Measurements from ENCODE around the gene CLMP.
A peak's percentile ranks its signal among the peaks of the same experiment; 100 is the strongest.
"Not testable (repeated sequence)": the region's sequence is repeated elsewhere in the genome, so short reads cannot be mapped to it uniquely, and the experiment has no call there.

Gene CLMP

GRCh38 chr11:123214940-123215339 is 19.9 kb upstream of the CLMP start:
- Histone ChIP-seq H3K27ac (ENCODE audit: low read depth, low read length) (no peak overlapping the region), H3K4me3 (ENCODE audit: low read depth in 1 of 2, low read length in 2 of 2) (no peak overlapping the region)

DNA sequence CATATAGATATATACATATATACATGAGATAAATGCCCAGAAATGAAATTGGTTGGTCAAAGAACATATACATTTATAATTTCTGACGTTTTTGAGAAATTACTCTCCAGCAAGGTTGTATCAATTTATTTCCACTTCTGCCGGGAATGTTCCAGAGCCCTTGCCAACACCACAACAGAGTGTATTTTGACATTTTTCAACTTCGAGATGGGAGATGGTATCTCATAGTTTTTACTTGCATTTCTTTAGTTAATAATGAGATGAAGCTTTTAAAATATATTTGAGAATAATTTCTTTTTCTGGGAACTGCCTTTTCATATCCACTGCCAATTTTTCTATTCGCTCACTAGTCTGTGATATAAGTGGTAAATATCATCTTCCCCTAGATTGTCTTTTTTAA is 19.3 kb upstream of the CLMP start:
- H3K27me3 ChIP-seq (ENCODE audit: control insufficient read depth in 1 of 2, insufficient read depth in 2 of 2, low read length in 2 of 2), result no peaks in the 10 kb centered on the region
- no peaks in the 10 kb centered on the region for H3K36me3 ChIP-seq (ENCODE audit: insufficient read depth, low read length)
- no peak overlapping the region for H3K27ac ChIP-seq (ENCODE audit: low read depth, low read length)
- no peak overlapping the region for H3K4me3 ChIP-seq (ENCODE audit: low read depth in 1 of 2, low read length in 2 of 2)
- H3K9me3 ChIP-seq (ENCODE audit: low read length), result no peaks in the 10 kb centered on the region
- peaks cover 28% of the 10 kb centered on the region for H3K4me1 ChIP-seq (ENCODE audit: insufficient read depth, low read length)
- H3K9ac ChIP-seq (ENCODE audit: low read length), result no peak overlapping the region

More at GRCh38 chr11:123214940-123215339, 19.9 kb upstream of the CLMP start:
- no peaks in the 10 kb centered on the region for H3K9me3 ChIP-seq (ENCODE audit: low read length)
- H3K9ac ChIP-seq (ENCODE audit: low read length), result no peak overlapping the region
- no peaks in the 10 kb centered on the region for H3K27me3 ChIP-seq (ENCODE audit: control insufficient read depth in 1 of 2, insufficient read depth in 2 of 2, low read length in 2 of 2)
- H3K36me3 ChIP-seq (ENCODE audit: insufficient read depth, low read length), result no peaks in the 10 kb centered on the region
- peaks cover 26% of the 10 kb centered on the region for H3K4me1 ChIP-seq (ENCODE audit: insufficient read depth, low read length)

GRCh38 chr11:123213307-123213771 is 18.3 kb upstream of the CLMP start:
- Histone ChIP-seq H3K27ac (ENCODE audit: low read depth, low read length) (no peak overlapping the region), H3K27me3 (ENCODE audit: control insufficient read depth in 1 of 2, insufficient read depth in 2 of 2, low read length in 2 of 2) (no peaks in the 10 kb centered on the region), H3K9me3 (ENCODE audit: low read length) (no peaks in the 10 kb centered on the region), H3K4me3 (ENCODE audit: low read depth in 1 of 2, low read length in 2 of 2) (no peak overlapping the region), H3K4me1 (ENCODE audit: insufficient read depth, low read length) (peaks cover 19% of the 10 kb centered on the region), H3K9ac (ENCODE audit: low read length) (no peak overlapping the region), H3K36me3 (ENCODE audit: insufficient read depth, low read length) (no peaks in the 10 kb centered on the region)

- Histone ChIP-seq H3K9ac (ENCODE audit: low read length) (no peak overlapping the region), H3K4me1 (ENCODE audit: insufficient read depth, low read length) (peaks cover 19% of the 10 kb centered on the region), H3K27me3 (ENCODE audit: control insufficient read depth in 1 of 2, insufficient read depth in 2 of 2, low read length in 2 of 2) (no peaks in the 10 kb centered on the region), H3K27ac (ENCODE audit: low read depth, low read length) (no peak overlapping the region), H3K36me3 (ENCODE audit: insufficient read depth, low read length) (no peaks in the 10 kb centered on the region), H3K4me3 (ENCODE audit: low read depth in 1 of 2, low read length in 2 of 2) (no peak overlapping the region), H3K9me3 (ENCODE audit: low read length) (no peaks in the 10 kb centered on the region)
These were observed 17.4 kb upstream of the CLMP start for GRCh38 chr11:123212406-123212805.

- Histone ChIP-seq H3K4me3 (ENCODE audit: low read depth in 1 of 2, low read length in 2 of 2) (no peak overlapping the region), H3K27ac (ENCODE audit: low read depth, low read length) (no peak overlapping the region), H3K27me3 (ENCODE audit: control insufficient read depth in 1 of 2, insufficient read depth in 2 of 2, low read length in 2 of 2) (no peaks in the 10 kb centered on the region), H3K9me3 (ENCODE audit: low read length) (no peaks in the 10 kb centered on the region), H3K9ac (ENCODE audit: low read length) (no peak overlapping the region), H3K36me3 (ENCODE audit: insufficient read depth, low read length) (no peaks in the 10 kb centered on the region), H3K4me1 (ENCODE audit: insufficient read depth, low read length) (peaks cover 23% of the 10 kb centered on the region)
These were observed 16.9 kb upstream of the CLMP start for GRCh38 chr11:123211981-123212380.

DNA sequence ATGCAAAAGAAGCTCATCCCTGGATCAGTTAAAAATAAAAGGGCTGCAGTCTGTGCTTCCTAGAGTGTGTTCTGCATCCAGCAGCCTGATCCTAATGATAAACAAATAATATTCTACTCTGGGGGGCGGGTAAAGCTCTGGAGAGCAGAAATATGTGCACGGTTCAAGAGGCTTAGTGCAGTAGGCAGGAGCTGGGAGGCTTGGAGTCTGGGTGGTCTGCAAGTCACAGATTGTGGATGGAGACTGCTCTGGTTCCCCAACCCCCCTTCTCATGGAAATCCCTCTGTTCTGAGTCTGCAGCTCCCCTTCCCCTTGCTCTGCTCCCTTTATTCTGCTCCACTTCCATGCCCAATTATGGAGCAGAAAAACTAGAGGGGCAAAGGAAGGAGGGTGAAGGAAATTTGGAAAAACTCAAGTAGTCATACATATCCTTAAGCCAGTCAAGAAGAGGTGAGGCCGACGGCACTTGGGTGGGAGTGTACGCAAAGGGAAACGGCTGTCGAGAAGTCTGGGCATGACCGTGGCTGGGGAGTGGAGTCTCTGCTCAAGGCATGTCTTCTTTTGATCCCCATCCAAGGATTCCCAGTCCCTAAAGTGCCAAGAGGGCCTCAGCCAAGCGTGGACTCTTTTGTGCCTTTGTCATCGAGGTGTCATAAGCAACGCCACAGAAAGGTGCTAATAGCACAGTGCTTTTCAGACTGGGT is 16.3 kb upstream of the CLMP start:
- H3K27ac ChIP-seq (ENCODE audit: low read depth, low read length), result peak overlapping the region; percentile 54
- H3K9ac ChIP-seq (ENCODE audit: low read length), result no peak overlapping the region
- no peaks in the 10 kb centered on the region for H3K27me3 ChIP-seq (ENCODE audit: control insufficient read depth in 1 of 2, insufficient read depth in 2 of 2, low read length in 2 of 2)
- no peaks in the 10 kb centered on the region for H3K36me3 ChIP-seq (ENCODE audit: insufficient read depth, low read length)
- H3K9me3 ChIP-seq (ENCODE audit: low read length), result no peaks in the 10 kb centered on the region
- H3K4me3 ChIP-seq (ENCODE audit: low read depth in 1 of 2, low read length in 2 of 2), result no peak overlapping the region
- peaks cover 30% of the 10 kb centered on the region for H3K4me1 ChIP-seq (ENCODE audit: insufficient read depth, low read length)

- Histone ChIP-seq H3K27me3 (ENCODE audit: control insufficient read depth in 1 of 2, insufficient read depth in 2 of 2, low read length in 2 of 2) (no peaks in the 10 kb centered on the region), H3K27ac (ENCODE audit: low read depth, low read length) (peak overlapping the region; percentile 72), H3K4me1 (ENCODE audit: insufficient read depth, low read length) (peaks cover 34% of the 10 kb centered on the region), H3K36me3 (ENCODE audit: insufficient read depth, low read length) (no peaks in the 10 kb centered on the region), H3K4me3 (ENCODE audit: low read depth in 1 of 2, low read length in 2 of 2) (no peak overlapping the region), H3K9ac (ENCODE audit: low read length) (no peak overlapping the region), H3K9me3 (ENCODE audit: low read length) (no peaks in the 10 kb centered on the region)
These were observed 14.5 kb upstream of the CLMP start for GRCh38 chr11:123209591-123209990.

- Histone ChIP-seq H3K4me3 (ENCODE audit: low read depth in 1 of 2, low read length in 2 of 2) (no peak overlapping the region), H3K27ac (ENCODE audit: low read depth, low read length) (peak overlapping the region; percentile 40), H3K4me1 (ENCODE audit: insufficient read depth, low read length) (peaks cover 60% of the 10 kb centered on the region), H3K36me3 (ENCODE audit: insufficient read depth, low read length) (no peaks in the 10 kb centered on the region), H3K9me3 (ENCODE audit: low read length) (no peaks in the 10 kb centered on the region), H3K9ac (ENCODE audit: low read length) (peak overlapping the region; percentile 14), H3K27me3 (ENCODE audit: control insufficient read depth in 1 of 2, insufficient read depth in 2 of 2, low read length in 2 of 2) (no peaks in the 10 kb centered on the region)
These were observed 11.9 kb upstream of the CLMP start for GRCh38 chr11:123206791-123207434.

- Histone ChIP-seq H3K27ac (ENCODE audit: low read depth, low read length) (peak overlapping the region; percentile 40), H3K4me1 (ENCODE audit: insufficient read depth, low read length) (peaks cover 55% of the 10 kb centered on the region)
- H3K9ac ChIP-seq (ENCODE audit: low read length); H3K36me3 ChIP-seq (ENCODE audit: insufficient read depth, low read length); H3K27me3 ChIP-seq (ENCODE audit: control insufficient read depth in 1 of 2, insufficient read depth in 2 of 2, low read length in 2 of 2); H3K9me3 ChIP-seq (ENCODE audit: low read length); H3K4me3 ChIP-seq (ENCODE audit: low read depth in 1 of 2, low read length in 2 of 2): not testable (repeated sequence)
These were observed 11.0 kb upstream of the CLMP start for GRCh38 chr11:123206055-123206454.

GRCh38 chr11:123203934-123204333 is 8.9 kb upstream of the CLMP start:
- no peaks in the 10 kb centered on the region for H3K27me3 ChIP-seq (ENCODE audit: control insufficient read depth in 1 of 2, insufficient read depth in 2 of 2, low read length in 2 of 2)
- no peak overlapping the region for H3K9ac ChIP-seq (ENCODE audit: low read length)
- H3K4me1 ChIP-seq (ENCODE audit: insufficient read depth, low read length), result peaks cover 49% of the 10 kb centered on the region
- no peaks in the 10 kb centered on the region for H3K9me3 ChIP-seq (ENCODE audit: low read length)
- H3K27ac ChIP-seq (ENCODE audit: low read depth, low read length), result no peak overlapping the region
- H3K36me3 ChIP-seq (ENCODE audit: insufficient read depth, low read length), result no peaks in the 10 kb centered on the region
- no peak overlapping the region for H3K4me3 ChIP-seq (ENCODE audit: low read depth in 1 of 2, low read length in 2 of 2)

GRCh38 chr11:123203471-123203870 is 8.4 kb upstream of the CLMP start:
- no peaks in the 10 kb centered on the region for H3K36me3 ChIP-seq (ENCODE audit: insufficient read depth, low read length)
- no peaks in the 10 kb centered on the region for H3K9me3 ChIP-seq (ENCODE audit: low read length)
- no peak overlapping the region for H3K9ac ChIP-seq (ENCODE audit: low read length)
- no peaks in the 10 kb centered on the region for H3K27me3 ChIP-seq (ENCODE audit: control insufficient read depth in 1 of 2, insufficient read depth in 2 of 2, low read length in 2 of 2)
- peaks cover 49% of the 10 kb centered on the region for H3K4me1 ChIP-seq (ENCODE audit: insufficient read depth, low read length)
- H3K4me3 ChIP-seq (ENCODE audit: low read depth in 1 of 2, low read length in 2 of 2), result no peak overlapping the region
- H3K27ac ChIP-seq (ENCODE audit: low read depth, low read length), result no peak overlapping the region
